ENCODE data around the gene NUDT16. TPM values are rescaled to one million over a fixed set of nuclear protein-coding genes. Genes with fewer than 3 reads are reported as not detected.

The NUDT16 gene
- total and polyA plus RNA-seq, 2 experiments from 2014 or later: 27.8 to 33.5 TPM

DNA sequence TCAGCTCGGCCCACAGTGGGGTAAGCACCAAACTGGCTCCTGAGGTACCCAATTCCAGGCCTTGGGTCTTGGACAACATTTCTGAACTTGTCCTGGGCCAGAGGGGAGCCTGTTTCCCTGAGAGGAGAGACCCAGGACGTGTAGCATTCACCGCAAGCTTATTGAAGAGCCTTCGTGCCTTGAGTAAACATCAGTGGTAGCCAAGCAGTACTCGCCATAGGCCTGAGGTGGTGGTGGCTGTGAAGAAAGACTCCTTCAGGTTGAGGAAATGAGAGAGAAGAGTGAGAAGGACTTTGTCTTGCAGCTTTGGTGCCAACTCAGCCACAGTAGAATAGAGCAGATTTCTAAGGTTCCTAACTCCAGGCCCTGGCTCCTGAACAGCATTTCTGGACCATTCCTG, 50.2 kb downstream of the NUDT16 start:
- Histone ChIP-seq H3K27ac (no peak overlapping the region), H3K27me3 (no peaks in the 10 kb centered on the region), H3K79me2 (no peaks in the 10 kb centered on the region), H3K4me3 (no peak overlapping the region), H3K9me2 (replicated peaks; ENCODE audit: insufficient read depth) (no peaks in the 10 kb centered on the region), H3K4me2 (no peak overlapping the region), H3K36me3 (replicated peaks; ENCODE audit: insufficient read depth, low read depth) (no peaks in the 10 kb centered on the region), H2AFZ (no peak overlapping the region), H3K9me3 (ENCODE audit: low read depth) (no peaks in the 10 kb centered on the region), H3K4me1 (ENCODE audit: insufficient read depth) (no peaks in the 10 kb centered on the region), H4K20me1 (ENCODE audit: insufficient read depth, poor library complexity, severe bottlenecking) (no peaks in the 10 kb centered on the region)
- WGBS (ENCODE audit: low lambda C conversion rate, missing lambda C conversion rate): 75% methylated on average over 5 of the region's 5 CpGs
- DNase-seq (ENCODE audit: low spot score): no peak
- TF ChIP-seq, protein P1, sequence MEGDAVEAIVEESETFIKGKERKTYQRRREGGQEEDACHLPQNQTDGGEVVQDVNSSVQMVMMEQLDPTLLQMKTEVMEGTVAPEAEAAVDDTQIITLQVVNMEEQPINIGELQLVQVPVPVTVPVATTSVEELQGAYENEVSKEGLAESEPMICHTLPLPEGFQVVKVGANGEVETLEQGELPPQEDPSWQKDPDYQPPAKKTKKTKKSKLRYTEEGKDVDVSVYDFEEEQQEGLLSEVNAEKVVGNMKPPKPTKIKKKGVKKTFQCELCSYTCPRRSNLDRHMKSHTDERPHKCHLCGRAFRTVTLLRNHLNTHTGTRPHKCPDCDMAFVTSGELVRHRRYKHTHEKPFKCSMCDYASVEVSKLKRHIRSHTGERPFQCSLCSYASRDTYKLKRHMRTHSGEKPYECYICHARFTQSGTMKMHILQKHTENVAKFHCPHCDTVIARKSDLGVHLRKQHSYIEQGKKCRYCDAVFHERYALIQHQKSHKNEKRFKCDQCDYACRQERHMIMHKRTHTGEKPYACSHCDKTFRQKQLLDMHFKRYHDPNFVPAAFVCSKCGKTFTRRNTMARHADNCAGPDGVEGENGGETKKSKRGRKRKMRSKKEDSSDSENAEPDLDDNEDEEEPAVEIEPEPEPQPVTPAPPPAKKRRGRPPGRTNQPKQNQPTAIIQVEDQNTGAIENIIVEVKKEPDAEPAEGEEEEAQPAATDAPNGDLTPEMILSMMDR (IDR thresholded peaks at IDR 0.05; ENCODE audit: poor library complexity): no peak
- no peak for TF ChIP-seq EZH2phosphoT487 (IDR thresholded peaks at IDR 0.05; ENCODE audit: low read depth, severe bottlenecking, unreplicated experiment)
- TF ChIP-seq EZH2 (IDR thresholded peaks at IDR 0.05; ENCODE audit: borderline replicate concordance): no peak

DNA sequence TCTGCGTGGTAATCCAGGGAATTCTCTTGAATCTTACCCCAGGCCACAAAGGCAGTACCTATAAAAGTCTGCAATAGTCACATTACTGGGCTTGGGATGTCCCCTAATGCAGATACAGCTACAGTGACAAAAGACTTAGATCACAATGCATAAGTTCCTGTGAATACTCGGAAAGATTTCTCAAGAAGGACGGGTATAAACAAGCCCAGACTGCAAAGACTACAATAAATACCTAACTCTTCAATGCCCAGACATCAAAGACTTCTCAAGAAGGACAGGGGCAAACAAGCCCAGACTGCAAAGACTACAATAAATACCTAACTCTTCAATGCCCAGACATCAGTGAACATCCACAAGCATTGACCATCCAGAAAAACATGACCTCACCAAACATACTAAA, 50.9 kb downstream of the NUDT16 start:
- Histone ChIP-seq H3K27me3 (no peaks in the 10 kb centered on the region), H3K79me2 (no peaks in the 10 kb centered on the region), H3K9me2 (replicated peaks; ENCODE audit: insufficient read depth) (no peaks in the 10 kb centered on the region), H3K4me1 (ENCODE audit: insufficient read depth) (no peaks in the 10 kb centered on the region), H3K27ac (no peak overlapping the region), H2AFZ (no peak overlapping the region), H4K20me1 (ENCODE audit: insufficient read depth, poor library complexity, severe bottlenecking) (no peaks in the 10 kb centered on the region), H3K4me2 (no peak overlapping the region), H3K36me3 (replicated peaks; ENCODE audit: insufficient read depth, low read depth) (no peaks in the 10 kb centered on the region), H3K4me3 (no peak overlapping the region), H3K9me3 (ENCODE audit: low read depth) (no peaks in the 10 kb centered on the region)
- DNase-seq (ENCODE audit: low spot score): no peak
- TF ChIP-seq, protein P1 (IDR thresholded peaks at IDR 0.05; ENCODE audit: poor library complexity): no peak
- TF ChIP-seq EZH2phosphoT487 (IDR thresholded peaks at IDR 0.05; ENCODE audit: low read depth, severe bottlenecking, unreplicated experiment) (no peak), EZH2 (IDR thresholded peaks at IDR 0.05; ENCODE audit: borderline replicate concordance) (no peak)
- 69% methylated on average over 3 of the region's 3 CpGs for WGBS (ENCODE audit: low lambda C conversion rate, missing lambda C conversion rate)

DNA sequence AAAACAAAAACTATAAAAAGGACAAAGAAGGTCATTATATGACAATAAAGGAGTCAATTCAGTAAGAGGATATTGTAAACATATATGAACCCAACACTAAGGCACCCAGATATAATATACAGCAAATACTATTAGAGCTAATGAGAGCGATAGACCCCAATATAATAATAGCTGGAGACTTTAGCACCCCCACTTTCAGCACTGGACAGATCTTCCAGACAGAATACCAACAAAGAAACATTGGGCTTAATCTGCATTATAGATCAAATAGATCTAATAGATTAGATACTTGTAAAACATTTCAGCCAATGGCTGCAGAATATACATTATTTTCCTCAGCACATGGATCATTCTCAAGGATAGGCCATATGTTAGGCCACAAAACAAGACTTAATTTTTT, 53.4 kb downstream of the NUDT16 start:
- Histone ChIP-seq H3K4me1 (ENCODE audit: insufficient read depth) (no peaks in the 10 kb centered on the region), H3K79me2 (no peaks in the 10 kb centered on the region), H3K9me3 (ENCODE audit: low read depth) (no peaks in the 10 kb centered on the region), H3K4me3 (no peak overlapping the region), H2AFZ (no peak overlapping the region), H3K27me3 (no peaks in the 10 kb centered on the region), H4K20me1 (ENCODE audit: insufficient read depth, poor library complexity, severe bottlenecking) (no peaks in the 10 kb centered on the region), H3K9me2 (replicated peaks; ENCODE audit: insufficient read depth) (no peaks in the 10 kb centered on the region), H3K36me3 (replicated peaks; ENCODE audit: insufficient read depth, low read depth) (no peaks in the 10 kb centered on the region), H3K4me2 (no peak overlapping the region), H3K27ac (no peak overlapping the region)
- TF ChIP-seq, protein P1 (IDR thresholded peaks at IDR 0.05; ENCODE audit: poor library complexity): no peak
- TF ChIP-seq EZH2phosphoT487 (IDR thresholded peaks at IDR 0.05; ENCODE audit: low read depth, severe bottlenecking, unreplicated experiment) (no peak), EZH2 (IDR thresholded peaks at IDR 0.05; ENCODE audit: borderline replicate concordance) (no peak)
- 89% methylated on average over 1 of the region's 1 CpG for WGBS (ENCODE audit: low lambda C conversion rate, missing lambda C conversion rate)
- DNase-seq (ENCODE audit: low spot score): no peak

Other genes with a start within 250 kb of the NUDT16 start
- gene MRPL3, start 121.2 kb downstream of the NUDT16 start, total RNA-seq: 113 and 126 TPM in 2 replicates
- gene MRPL3, start 121.2 kb downstream of the NUDT16 start, polyA plus RNA-seq: 82.3 and 87.8 TPM in 2 replicates

All from hepatocyte (in vitro differentiated cells).